GM19452 (cell line): ENCODE results near the gene USP3.
"Not testable (repeated sequence)": the region's sequence is repeated elsewhere in the genome, so short reads cannot be mapped to it uniquely, and the experiment has no call there.

Experiments
- ATAC-seq: cut with Tn5 transposase; IDR thresholded peaks from one replicate; pipeline ENCODE4 v1.9.1; 2021; ENCODE audit not compliant: unreplicated experiment

The USP3 gene

GRCh38 chr15:63604281-63604680 lies 99.9 kb downstream of the USP3 start:
- ATAC-seq: no peak

- no peak for ATAC-seq
Measured at GRCh38 chr15:63605036-63605435, 100.6 kb downstream of the USP3 start.

- no peak for ATAC-seq
Measured at GRCh38 chr15:63605816-63606215, 101.4 kb downstream of the USP3 start.

GRCh38 chr15:63606308-63606707 lies 101.9 kb downstream of the USP3 start:
- ATAC-seq: no peak

GRCh38 chr15:63608989-63609388 lies 104.6 kb downstream of the USP3 start:
- ATAC-seq: no peak

GRCh38 chr15:63609448-63609847 lies 105.1 kb downstream of the USP3 start:
- no peak for ATAC-seq

- ATAC-seq: peak; percentile 70
Measured at GRCh38 chr15:63610209-63610841, 105.9 kb downstream of the USP3 start.

- no peak for ATAC-seq
Measured at GRCh38 chr15:63611177-63611576, 106.8 kb downstream of the USP3 start.

- ATAC-seq: no peak
Measured at GRCh38 chr15:63612300-63612699, 107.9 kb downstream of the USP3 start.

- ATAC-seq: no peak
Measured at GRCh38 chr15:63615935-63616334, 111.5 kb downstream of the USP3 start.

GRCh38 chr15:63617147-63617546 lies 112.8 kb downstream of the USP3 start:
- ATAC-seq: not testable (repeated sequence)

- not testable (repeated sequence) for ATAC-seq
Measured at GRCh38 chr15:63617627-63618026, 113.2 kb downstream of the USP3 start.

- ATAC-seq: not testable (repeated sequence)
Measured at GRCh38 chr15:63620760-63621159, 116.4 kb downstream of the USP3 start.

GRCh38 chr15:63623232-63623969 lies 119.0 kb downstream of the USP3 start:
- no peak for ATAC-seq

- no peak for ATAC-seq
Measured at GRCh38 chr15:63626955-63627354, 122.6 kb downstream of the USP3 start.

GRCh38 chr15:63628123-63628822 lies 123.9 kb downstream of the USP3 start:
- ATAC-seq: no peak

GRCh38 chr15:63630036-63630751 lies 125.8 kb downstream of the USP3 start:
- no peak for ATAC-seq

GRCh38 chr15:63633312-63633711 lies 128.9 kb downstream of the USP3 start:
- ATAC-seq: no peak

GRCh38 chr15:63634154-63634553 lies 129.8 kb downstream of the USP3 start:
- ATAC-seq: no peak

- no peak for ATAC-seq
Measured at GRCh38 chr15:63636518-63637061, 132.2 kb downstream of the USP3 start.

- ATAC-seq: no peak
Measured at GRCh38 chr15:63638839-63639238, 134.4 kb downstream of the USP3 start.
